GM12875 (cell line): ENCODE data around the gene VWC2.

Source experiments
- H3K4me3 ChIP-seq: one replicate; pipeline ENCODE4 v1.5.1; 2011; ENCODE audit warnings: low read depth, low read length, control low read depth
- TF ChIP-seq, protein P1 (sequence below): IDR thresholded peaks from 2 replicates; pipeline ENCODE4 v1.5.1; 2011; ENCODE audit warnings: low read depth, mild to moderate bottlenecking, control low read depth, inconsistent platforms, low read length, moderate library complexity, borderline replicate concordance; ENCODE audit not compliant: insufficient read depth

Gene VWC2

DNA sequence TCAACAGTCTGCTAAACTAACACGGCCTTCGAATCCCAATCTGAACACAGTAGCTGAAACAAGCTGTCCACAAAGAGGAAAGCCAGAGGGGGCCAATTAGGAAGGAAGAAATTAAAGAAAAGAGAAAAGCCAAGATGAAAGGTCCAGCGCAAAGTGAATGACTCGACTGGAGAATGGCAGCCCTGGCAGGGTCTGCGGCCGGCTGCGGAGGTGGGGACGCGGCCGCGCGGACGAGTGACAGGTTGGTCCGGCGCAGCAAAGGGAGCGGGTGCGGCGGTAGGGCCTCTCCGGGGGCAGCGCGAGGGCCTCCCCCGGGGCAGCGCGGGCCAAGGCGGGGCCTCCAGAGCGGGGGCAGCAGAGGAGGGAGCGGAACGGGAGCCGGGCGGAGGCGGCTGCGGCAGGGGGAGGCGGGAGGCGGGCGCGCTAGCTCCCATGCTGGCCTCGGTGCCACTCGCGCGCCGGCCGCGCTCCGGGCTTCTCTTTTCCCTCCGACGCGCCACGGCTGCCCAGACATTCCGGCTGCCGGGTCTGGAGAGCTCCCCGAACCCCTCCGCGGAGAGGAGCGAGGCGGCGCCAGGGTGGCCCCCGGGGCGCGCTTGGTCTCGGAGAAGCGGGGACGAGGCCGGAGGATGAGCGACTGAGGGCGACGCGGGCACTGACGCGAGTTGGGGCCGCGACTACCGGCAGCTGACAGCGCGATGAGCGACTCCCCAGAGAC lies at the start of gene VWC2:
Gene VWC2, plus strand, starts transcription at position 421 of the 718 bp plus-strand sequence. CDS start 1,798 bp downstream, outside the sequence.
- TF ChIP-seq, protein P1, sequence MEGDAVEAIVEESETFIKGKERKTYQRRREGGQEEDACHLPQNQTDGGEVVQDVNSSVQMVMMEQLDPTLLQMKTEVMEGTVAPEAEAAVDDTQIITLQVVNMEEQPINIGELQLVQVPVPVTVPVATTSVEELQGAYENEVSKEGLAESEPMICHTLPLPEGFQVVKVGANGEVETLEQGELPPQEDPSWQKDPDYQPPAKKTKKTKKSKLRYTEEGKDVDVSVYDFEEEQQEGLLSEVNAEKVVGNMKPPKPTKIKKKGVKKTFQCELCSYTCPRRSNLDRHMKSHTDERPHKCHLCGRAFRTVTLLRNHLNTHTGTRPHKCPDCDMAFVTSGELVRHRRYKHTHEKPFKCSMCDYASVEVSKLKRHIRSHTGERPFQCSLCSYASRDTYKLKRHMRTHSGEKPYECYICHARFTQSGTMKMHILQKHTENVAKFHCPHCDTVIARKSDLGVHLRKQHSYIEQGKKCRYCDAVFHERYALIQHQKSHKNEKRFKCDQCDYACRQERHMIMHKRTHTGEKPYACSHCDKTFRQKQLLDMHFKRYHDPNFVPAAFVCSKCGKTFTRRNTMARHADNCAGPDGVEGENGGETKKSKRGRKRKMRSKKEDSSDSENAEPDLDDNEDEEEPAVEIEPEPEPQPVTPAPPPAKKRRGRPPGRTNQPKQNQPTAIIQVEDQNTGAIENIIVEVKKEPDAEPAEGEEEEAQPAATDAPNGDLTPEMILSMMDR = no peak
- no peak within 1 kb of the TSS for H3K4me3 ChIP-seq

DNA sequence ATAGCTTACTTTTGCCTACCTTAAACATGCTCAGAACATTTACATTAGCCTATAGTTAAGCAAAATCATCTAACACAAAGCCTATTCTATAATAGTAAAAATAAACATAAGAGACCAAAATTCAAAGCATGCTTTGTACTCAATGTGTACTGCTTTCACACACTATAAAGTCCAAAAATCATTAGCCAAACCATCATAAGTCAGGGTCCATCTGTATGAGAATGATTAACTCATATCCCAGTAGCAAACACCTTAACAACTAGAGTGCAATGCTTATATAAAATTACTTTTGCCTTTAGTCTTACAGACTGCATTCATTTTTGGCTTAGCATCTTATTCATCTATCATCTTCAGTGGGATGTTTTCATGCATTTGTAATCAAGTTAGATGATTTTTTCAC lies 49.4 kb upstream of the VWC2 start:
- TF ChIP-seq, protein P1 = no peak
- no peak overlapping the region for H3K4me3 ChIP-seq

DNA sequence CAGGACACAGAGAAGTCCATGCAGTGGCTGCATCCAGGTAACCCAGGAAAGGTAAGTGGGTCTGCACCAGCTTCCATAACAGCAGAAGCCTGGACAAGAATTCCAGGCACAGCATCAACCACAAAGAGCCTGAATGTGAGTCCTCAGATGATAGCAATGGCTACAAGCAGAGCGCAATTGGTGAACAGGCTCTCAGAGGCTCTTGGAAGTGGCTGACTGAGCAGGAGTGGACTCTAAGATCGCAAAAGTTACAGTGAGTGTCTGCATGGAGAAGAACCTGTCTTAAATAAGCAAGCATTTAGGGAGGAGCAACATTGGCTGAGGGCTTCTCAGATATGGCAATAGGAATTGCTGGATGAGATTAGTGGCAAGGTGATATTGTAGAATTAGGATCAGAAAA lies 41.6 kb upstream of the VWC2 start:
- no peak overlapping the region for H3K4me3 ChIP-seq
- TF ChIP-seq, protein P1 = no peak

DNA sequence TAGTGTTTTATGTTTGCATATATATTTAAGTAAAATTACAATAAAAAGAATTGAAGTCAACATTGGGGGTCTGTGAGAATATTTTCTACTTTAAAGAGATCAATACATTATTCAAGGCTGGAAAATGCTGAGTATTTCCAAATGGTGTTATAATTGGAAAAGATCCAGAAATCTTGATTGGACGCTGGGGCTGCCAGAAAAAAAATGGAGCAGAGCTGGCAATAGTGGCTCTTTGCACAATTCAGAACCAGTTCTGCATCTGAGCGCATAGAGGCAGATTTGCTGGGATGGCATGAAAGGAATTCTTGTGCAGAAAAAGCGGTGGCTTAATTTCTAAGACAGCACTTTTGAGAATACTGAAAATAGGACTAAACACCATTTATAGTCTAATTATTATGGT lies 10.8 kb upstream of the VWC2 start:
- no peak overlapping the region for H3K4me3 ChIP-seq
- TF ChIP-seq, protein P1 = no peak

DNA sequence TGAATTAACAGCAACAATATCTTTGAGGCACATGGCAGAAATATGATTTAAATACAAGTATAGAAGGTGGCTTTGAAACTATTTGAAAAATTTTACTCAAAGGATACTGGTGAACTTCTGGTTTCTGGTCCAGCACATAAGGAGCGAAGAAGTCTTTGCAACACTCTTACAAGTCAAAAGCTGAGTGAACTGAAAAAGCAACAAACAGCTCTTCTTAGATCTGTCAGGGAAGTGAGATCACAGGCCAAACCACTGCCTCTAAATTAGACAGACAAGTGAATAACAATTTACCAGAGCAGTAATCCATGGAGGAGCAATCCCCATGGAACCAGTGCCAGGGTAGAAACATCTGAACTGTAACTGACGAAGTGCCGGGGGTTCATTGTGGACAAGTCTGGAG lies 9.6 kb upstream of the VWC2 start:
- TF ChIP-seq, protein P1 = no peak
- H3K4me3 ChIP-seq = no peak overlapping the region

DNA sequence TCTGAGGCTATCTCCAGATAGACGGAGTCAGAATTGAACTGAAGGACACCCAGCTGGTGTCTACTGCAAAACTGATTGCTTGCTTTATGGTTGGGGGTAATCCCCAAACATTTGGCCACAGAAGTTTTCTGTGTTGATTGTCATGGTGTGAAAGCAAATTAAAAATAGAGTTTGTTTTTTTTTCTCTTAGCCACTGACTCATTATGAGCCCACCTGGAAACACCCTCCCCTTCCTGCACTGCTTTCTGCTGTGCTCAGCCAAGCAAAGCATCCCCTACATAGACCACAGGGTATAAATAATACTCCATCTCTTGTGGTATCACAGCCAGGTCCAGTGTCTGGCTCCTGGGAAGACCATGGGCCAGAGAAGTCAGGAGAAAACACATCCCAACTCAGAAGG lies 6.5 kb upstream of the VWC2 start:
- no peak overlapping the region for H3K4me3 ChIP-seq
- TF ChIP-seq, protein P1 = no peak

DNA sequence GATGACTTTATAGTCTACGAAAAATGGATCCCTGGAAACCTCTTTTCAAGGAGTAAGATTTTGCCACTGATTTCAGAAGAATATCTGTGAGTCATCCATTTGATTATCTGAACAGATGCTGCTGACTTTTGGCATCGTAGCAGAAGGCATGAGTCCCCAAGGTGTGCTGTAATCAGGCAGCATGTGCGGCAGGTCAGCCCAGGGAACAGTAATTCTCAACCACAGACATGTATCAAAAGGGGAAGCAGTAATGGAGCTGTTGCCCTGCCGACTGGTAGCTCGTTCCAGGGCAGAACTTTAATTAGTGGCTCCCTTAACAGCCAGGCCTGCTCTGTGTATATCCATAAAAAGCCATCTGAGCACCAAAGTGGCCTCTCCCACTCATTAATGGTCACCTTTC lies 5.7 kb upstream of the VWC2 start:
- TF ChIP-seq, protein P1 = no peak
- no peak overlapping the region for H3K4me3 ChIP-seq
